ENCODE data around the gene UBE2E3.

- TF ChIP-seq CTCF (IDR thresholded peaks at IDR 0.05) = peak in 1 of 5 experiments; percentile 24
- TF ChIP-seq POLR2A (IDR thresholded peaks at IDR 0.05) = no peak
- TF ChIP-seq POLR2AphosphoS5 (IDR thresholded peaks at IDR 0.05) = no peak
- TF ChIP-seq EP300 (IDR thresholded peaks at IDR 0.05; ENCODE audit: low read depth) = no peak
Measured at GRCh38 chr2:180983468-180984242, 3.2 kb downstream of the UBE2E3 start.
